GM12878 (cell line): ENCODE results near the gene NEK3. TPM values are rescaled to one million over a fixed set of nuclear protein-coding genes. Genes with fewer than 3 reads are reported as not detected.

Source experiments
- ATAC-seq: fragments of 200-7000 bp; cut with Tn5 transposase; 3 replicates; pipeline ENCODE4 v1.9.1; 2020; ENCODE audit warnings: mild to moderate bottlenecking, moderate library complexity
- BruUV-seq: library from RNA; stranded (reverse); fragments of 400-500 nt; replicated peaks from 2 replicates; lab custom pipeline; 2021; lab: Mats Ljungman, UMichigan
- CTCF ChIA-PET: fragments of 300-600 bp; sonication (Branson Sonifier 250); formaldehyde crosslinking; extraction: SDS; loops from one replicate; lab custom pipeline; 2021; ENCODE audit warnings: inconsistent platforms; lab: Yijun Ruan, JAX
- POLR2A ChIA-PET: fragments of 350-600 bp; formaldehyde crosslinking; extraction: SDS; loops from one replicate; lab custom pipeline; 2021; ENCODE audit warnings: inconsistent platforms; lab: Charles Lee
- RAD21 ChIA-PET: fragments of 300-600 bp; sonication (Branson Sonifier 250); formaldehyde crosslinking; loops from one replicate; lab custom pipeline; 2023; ENCODE audit warnings: antibody characterized with exemption; ENCODE audit not compliant: unreplicated experiment; lab: Charles Lee
- SMC1A ChIA-PET: fragments of 300-600 bp; sonication (Branson Sonifier 250); formaldehyde crosslinking; loops from one replicate; lab custom pipeline; 2023; ENCODE audit not compliant: unreplicated experiment, uncharacterized antibody; lab: Charles Lee
- DNase-seq: peaks from one replicate; pipeline ENCODE4 v3.0.0-alpha.2; 2011; ENCODE audit warnings: low read depth, low spot score
- FAIRE-seq: peaks from 3 replicates; lab custom pipeline; 2011; peaks lifted over from hg19 to GRCh38; lab: Jason Lieb, UNC
- H2AFZ ChIP-seq: 2 replicates; pipeline ENCODE4 v1.6.0; 2011; ENCODE audit warnings: low read depth, low read length, control low read depth; ENCODE audit not compliant: control insufficient read depth
- H3K27ac ChIP-seq: 2 replicates; pipeline ENCODE4 v1.5.1; 2011; ENCODE audit warnings: control low read depth; ENCODE audit not compliant: control insufficient read depth, insufficient read depth
- H3K27me3 ChIP-seq, 2 experiments: replicated peaks in 1 of 2; 2 replicates each; pipeline versions ENCODE4 v1.6.0 to v1.6.1; 2011; ENCODE audit warnings: low read length in 1 of 2; ENCODE audit not compliant: control insufficient read depth in 2 of 2, insufficient read depth in 2 of 2
- H3K36me3 ChIP-seq, 2 experiments: 2 replicates each; pipeline ENCODE4 v1.5.1; 2011; ENCODE audit warnings: low read length in 1 of 2; ENCODE audit not compliant: control insufficient read depth in 2 of 2, insufficient read depth in 2 of 2
- H3K4me1 ChIP-seq: 2 replicates; pipeline ENCODE4 v1.6.1; 2011; ENCODE audit warnings: mild to moderate bottlenecking, low read length, moderate library complexity, mixed read lengths; ENCODE audit not compliant: control insufficient read depth, insufficient read depth
- H3K4me2 ChIP-seq: 2 replicates; pipeline ENCODE4 v1.6.0; 2011; ENCODE audit warnings: control low read depth; ENCODE audit not compliant: control insufficient read depth, insufficient read depth
- H3K4me3 ChIP-seq: fragments of 200-600 bp; sonication (generic); 2 replicates; pipeline ENCODE4 v1.5.1; 2016
- H3K79me2 ChIP-seq: 2 replicates; pipeline ENCODE4 v1.6.0; 2011; ENCODE audit warnings: low read length; ENCODE audit not compliant: control insufficient read depth, insufficient read depth
- H3K9ac ChIP-seq: 2 replicates; pipeline ENCODE4 v1.8.0; 2011; ENCODE audit warnings: low read length, control low read depth, mixed read lengths; ENCODE audit not compliant: control insufficient read depth, insufficient read depth
- H3K9me3 ChIP-seq: replicated peaks from 3 replicates; pipeline ENCODE4 v1.5.1; 2011; ENCODE audit warnings: mild to moderate bottlenecking, low read length; ENCODE audit not compliant: control insufficient read depth, insufficient read depth
- H4K20me1 ChIP-seq: 2 replicates; pipeline ENCODE4 v1.6.0; 2011; ENCODE audit not compliant: control insufficient read depth, insufficient read depth
- EP300 ChIP-seq, 2 experiments: fragments of 150-350 bp in 1 of 2; IDR thresholded peaks; 2 replicates each; pipeline ENCODE4 v1.6.1; 2011 to 2012; ENCODE audit warnings: low read depth in 2 of 2, low read length in 2 of 2, borderline replicate concordance in 1 of 2, improper control_type of control experiment in 1 of 2, inconsistent platforms in 1 of 2; ENCODE audit not compliant: control insufficient read depth in 1 of 2
- HSF1 ChIP-seq: fragments of 150-350 bp; IDR thresholded peaks from 2 replicates; pipeline ENCODE4 v1.6.1; 2014; ENCODE audit warnings: mild to moderate bottlenecking, low read depth, low read length
- IRF5 ChIP-seq: fragments of 450-650 bp; IDR thresholded peaks from 2 replicates; pipeline ENCODE4 v1.6.1; 2017; ENCODE audit warnings: borderline replicate concordance
- MTA3 ChIP-seq: IDR thresholded peaks from 2 replicates; pipeline ENCODE4 v1.6.1; 2012; ENCODE audit warnings: low read length, inconsistent platforms, borderline replicate concordance
- SIN3A ChIP-seq: IDR thresholded peaks from 2 replicates; pipeline ENCODE4 v1.6.1; 2012; ENCODE audit warnings: low read depth, low read length, improper control_type of control experiment
- SMAD1 ChIP-seq: fragments of 450-650 bp; IDR thresholded peaks from 2 replicates; pipeline ENCODE4 v1.6.1; 2018; ENCODE audit warnings: mild to moderate bottlenecking, low read depth; ENCODE audit not compliant: partially characterized antibody
- USF1 ChIP-seq: IDR thresholded peaks from 2 replicates; pipeline ENCODE4 v1.6.1; 2011; ENCODE audit warnings: borderline replicate concordance, low read depth, mild to moderate bottlenecking, moderate library complexity, mixed read lengths, low read length; ENCODE audit not compliant: insufficient read depth; ENCODE audit errors: extremely low read length
- ZBTB33 ChIP-seq: fragments of 450-650 bp; IDR thresholded peaks from 2 replicates; pipeline ENCODE4 v1.6.1; 2017; ENCODE audit warnings: mild to moderate bottlenecking
- WGBS: methylation state at CpG from one replicate; pipeline ENCODE4 v1.1.6; 2016; ENCODE audit warnings: low lambda C conversion rate; ENCODE audit not compliant: insufficient replicate concordance, insufficient coverage; ENCODE audit errors: missing lambda C conversion rate; 5-methylcytosine and 5-hydroxymethylcytosine counted together
- in situ Hi-C: fragments of 300-500 bp; cut with MboI; formaldehyde crosslinking; loops from 9 replicates; pipeline ENCODE4 v1.14.3; 2018; ENCODE audit warnings: mixed read lengths
- intact Hi-C: fragments of 100-400 bp; cut with micrococcal nuclease; formaldehyde crosslinking; loops from one replicate; pipeline ENCODE4 v1.14.2; 2022; ENCODE audit not compliant: unreplicated experiment
- polyA plus RNA-seq, 11 experiments: library from polyadenylated mRNA; depleted of rRNA in 4 of 11; unstranded in 6 of 11; stranded (reverse) in 5 of 11; fragments of >200 nt; fragmentation: Nextera tagmentation in 4 of 11; fragmentation: Illumina TruSeq in 1 of 11; extraction: Ambion mirVana in 4 of 11; extraction: Trizol in 1 of 11; gene quantifications; 1 replicate in 1 of 11; 2 replicates in 10 of 11; pipeline versions ENCODE4 v1.2.1 to v1.2.3, GENCODE V29; 2011 to 2016; ENCODE audit warnings: inconsistent platforms in 2 of 11, missing spikeins in 2 of 11, low read depth in 1 of 11
- total RNA-seq, 4 experiments: library from RNA; depleted of rRNA in 3 of 4; stranded (reverse); fragments of >200 nt in 3 of 4; fragmentation: Illumina TruSeq in 1 of 4; extraction: Trizol in 1 of 4; gene quantifications; 2 replicates each; pipeline versions ENCODE4 v1.2.1 to v1.2.3, GENCODE V29; 2013 to 2021

The NEK3 gene
- total and polyA plus RNA-seq, 10 of the 15 experiments (the other 5 are each of a cell fraction or from before 2014, with no cell fraction given): 2.9 to 9.3 (median 5.9) TPM

GRCh38 chr13:52104624-52105023 is 54.8 kb downstream of the NEK3 start:
- Histone ChIP-seq H4K20me1 (no peaks in the 10 kb centered on the region), H3K36me3 (no peaks in the 10 kb centered on the region), H3K27ac (no peak overlapping the region), H3K4me3 (no peak overlapping the region), H3K4me1 (no peaks in the 10 kb centered on the region), H3K4me2 (no peak overlapping the region), H3K9me3 (no peaks in the 10 kb centered on the region), H2AFZ (no peak overlapping the region), H3K79me2 (no peaks in the 10 kb centered on the region), H3K9ac (no peak overlapping the region), H3K27me3 (no peaks in the 10 kb centered on the region)
- TF ChIP-seq SMAD1 (no peak), MTA3 (no peak), ZBTB33 (no peak), HSF1 (no peak), SIN3A (no peak), EP300 (IDR thresholded peaks at IDR 0.05; ENCODE audit: borderline replicate concordance in 1 of 2, control insufficient read depth in 1 of 2, low read depth in 2 of 2, low read length in 2 of 2) (no peak), IRF5 (no peak), USF1 (no peak)
- in situ Hi-C loops: no loop called here
- BruUV-seq: no TSS peak
- FAIRE-seq (no peak), ATAC-seq (no peak), DNase-seq (no peak)
- intact Hi-C loops: no loop called here
- 54% methylated on average over 1 of the region's 1 CpG for WGBS
- ChIA-PET SMC1A (no interaction called here), RAD21 (no interaction called here), CTCF (no interaction called here), POLR2A (no interaction called here)
